Ecto neural progenitor cell (in vitro differentiated cells): ENCODE measurements around the gene ASPHD1.
A peak's percentile ranks its signal among the peaks of the same experiment; 100 is the strongest.
"Not testable (repeated sequence)": the region's sequence is repeated elsewhere in the genome, so short reads cannot be mapped to it uniquely, and the experiment has no call there.

ENCODE experiments used
- DNase-seq: peaks from one replicate; pipeline ENCODE4 v3.0.0-alpha.2; 2018; ENCODE audit warnings: low spot score

Gene ASPHD1

DNA sequence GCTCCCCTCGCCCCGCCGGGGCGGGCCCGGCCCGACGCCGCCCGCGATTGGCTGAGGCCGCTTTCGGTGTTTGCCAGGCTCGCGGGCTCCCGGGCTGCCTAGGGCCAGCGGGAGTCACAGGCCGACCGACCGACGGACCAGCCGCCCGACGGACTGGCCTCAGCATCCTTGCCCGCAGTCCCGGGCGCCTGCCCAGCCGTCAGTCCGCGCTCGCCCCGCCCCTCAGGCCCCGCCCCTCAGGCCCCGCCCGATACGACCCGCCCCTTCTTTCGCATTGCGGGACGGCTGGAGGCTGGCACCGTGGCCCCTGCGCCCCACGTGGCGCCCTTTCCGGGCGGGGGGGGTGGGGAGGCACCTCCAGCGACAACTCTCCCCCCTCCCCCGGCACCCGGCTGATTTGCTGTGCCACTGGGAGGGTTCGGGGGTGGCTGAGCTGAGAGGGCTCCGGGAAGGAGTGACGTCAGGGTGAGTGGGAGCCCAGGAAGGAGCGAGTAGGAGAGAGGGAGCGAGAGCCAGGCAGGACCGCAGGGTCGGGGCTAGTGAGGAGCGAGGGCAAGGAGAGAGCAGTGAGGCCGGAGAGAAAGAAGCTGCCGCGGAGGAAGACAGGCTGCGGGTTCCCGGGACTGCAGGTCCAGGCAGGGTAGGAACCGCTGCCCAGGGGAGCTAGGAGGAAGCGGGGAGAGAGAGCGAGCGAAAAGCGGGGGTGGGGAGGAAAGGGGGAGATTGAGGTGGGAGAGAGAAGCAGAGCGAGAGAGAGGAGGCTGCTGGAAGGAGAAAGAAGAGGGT lies at the start of gene ASPHD1:
ASPHD1 (plus strand) TSS at position 387 of the 786 bp plus-strand sequence. CDS start 484 bp downstream, outside the sequence.
- peak; percentile 93 for DNase-seq

- no peak for DNase-seq
Observed at GRCh38 chr16:29850998-29851397, 49.3 kb upstream of the ASPHD1 start.

GRCh38 chr16:29852654-29853053 lies 47.6 kb upstream of the ASPHD1 start:
- DNase-seq = no peak

DNA sequence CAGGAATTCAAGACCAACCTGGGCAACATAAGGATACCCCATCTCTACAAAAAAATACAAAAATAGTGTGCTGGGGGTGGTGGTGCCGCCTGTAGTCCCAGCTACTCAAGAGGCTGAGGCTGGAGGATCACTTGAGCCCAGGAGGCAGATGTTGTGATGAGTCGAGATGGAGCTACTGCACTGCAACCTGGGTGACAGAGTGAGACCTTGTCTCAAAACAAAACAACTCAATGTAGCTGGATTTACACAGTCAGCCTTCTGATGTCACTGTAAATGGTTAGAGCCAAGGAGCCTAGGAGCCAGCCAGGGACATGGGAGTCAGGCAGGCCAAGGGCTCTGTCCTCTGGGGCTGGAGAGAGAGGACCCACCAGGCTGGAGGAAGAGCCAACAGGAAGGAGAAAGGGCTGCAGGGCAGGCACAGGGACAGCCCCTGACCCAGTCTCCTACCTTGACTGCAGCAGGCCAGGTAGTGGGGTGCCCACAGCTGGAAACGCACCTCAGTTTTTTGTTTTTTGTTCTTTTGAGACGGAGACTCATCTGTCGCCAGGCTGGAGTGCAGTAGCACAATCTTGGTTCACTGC lies 45.7 kb upstream of the ASPHD1 start:
- no peak for DNase-seq

DNA sequence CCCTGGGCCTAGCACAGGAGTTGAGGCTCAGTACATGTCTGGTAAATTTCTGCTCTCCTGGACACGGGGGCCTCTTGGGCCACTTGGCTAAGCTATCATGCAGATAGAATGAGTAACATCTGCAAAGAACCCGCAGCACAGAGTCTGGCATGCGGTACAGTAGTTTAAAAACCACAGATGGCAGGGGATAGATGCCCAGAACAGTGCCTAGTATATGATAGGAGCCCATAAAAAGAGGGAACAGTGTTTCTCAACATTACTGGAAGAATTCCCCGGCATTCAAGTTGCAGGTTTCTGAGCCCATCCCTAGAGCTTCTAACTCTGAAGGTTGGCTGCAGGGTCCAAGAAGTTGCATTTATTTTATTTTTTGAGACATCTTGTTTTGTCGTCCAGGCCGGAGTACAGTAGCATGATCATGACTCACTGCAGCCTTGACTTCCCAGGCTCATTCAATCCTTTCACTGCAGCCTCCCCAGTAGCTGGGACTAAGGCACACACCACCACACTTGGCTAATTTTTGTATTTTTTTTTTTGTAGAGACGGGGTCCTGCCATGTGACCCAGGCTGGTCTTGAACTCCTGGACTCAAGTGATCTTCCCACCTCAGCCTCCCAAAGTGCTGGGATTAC lies 43.0 kb upstream of the ASPHD1 start:
- DNase-seq = no peak

DNA sequence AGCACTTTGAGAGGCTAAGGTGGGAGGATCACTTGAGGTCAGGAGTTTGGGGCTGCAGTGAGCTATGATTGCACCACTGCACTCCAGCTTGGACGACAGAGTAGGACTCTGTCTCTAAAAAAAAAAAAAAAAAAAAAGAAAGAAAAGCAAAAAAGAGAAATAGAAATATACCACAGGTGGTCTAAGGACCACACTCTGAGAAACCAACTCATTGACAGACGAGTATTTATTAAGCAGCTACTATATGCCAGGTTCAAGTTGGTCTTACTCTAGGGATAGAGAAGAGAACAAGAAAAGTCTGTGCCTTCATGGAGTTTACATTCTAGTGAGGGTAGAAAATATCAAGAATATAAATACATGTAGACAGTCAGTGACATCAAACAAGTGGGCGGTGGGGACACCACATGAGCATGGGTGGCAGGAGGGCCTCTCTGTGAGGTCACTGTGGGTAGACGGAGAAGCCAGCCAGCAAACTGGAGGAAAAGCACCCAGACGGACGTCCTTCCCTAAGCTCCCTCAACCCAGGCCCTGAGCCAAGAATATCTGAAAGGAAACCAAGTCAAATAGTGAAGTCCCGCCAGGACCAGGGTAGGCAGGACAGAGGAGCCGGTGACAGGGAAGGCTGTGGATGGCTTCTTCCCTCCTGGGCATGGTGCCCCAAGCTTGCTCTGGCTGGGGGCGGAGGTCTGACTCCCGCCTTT lies 42.0 kb upstream of the ASPHD1 start:
- no peak for DNase-seq

DNA sequence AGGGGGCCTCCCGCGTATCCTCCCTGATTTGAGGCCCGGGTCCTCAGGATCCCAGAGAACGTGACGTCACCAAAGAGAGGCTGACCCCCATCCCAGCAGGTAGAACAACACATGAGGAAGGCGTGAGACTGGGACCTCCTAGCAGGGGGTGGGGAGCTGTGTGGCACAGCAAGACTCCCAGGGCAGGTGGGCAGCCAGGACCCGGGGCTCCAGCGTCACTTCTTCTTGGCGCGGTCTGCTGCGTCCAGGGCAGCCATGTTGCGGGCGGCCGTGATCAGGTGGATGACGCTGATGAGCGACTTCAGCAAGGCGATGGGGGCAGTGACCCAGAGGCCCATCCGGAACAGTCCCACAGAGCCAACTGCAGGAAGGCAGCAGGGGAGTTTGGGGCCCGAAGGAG lies 41.3 kb upstream of the ASPHD1 start:
- no peak for DNase-seq

GRCh38 chr16:29860218-29860617 lies 40.1 kb upstream of the ASPHD1 start:
- DNase-seq = no peak

- DNase-seq = no peak
Observed at GRCh38 chr16:29862383-29862883, 37.9 kb upstream of the ASPHD1 start.

DNA sequence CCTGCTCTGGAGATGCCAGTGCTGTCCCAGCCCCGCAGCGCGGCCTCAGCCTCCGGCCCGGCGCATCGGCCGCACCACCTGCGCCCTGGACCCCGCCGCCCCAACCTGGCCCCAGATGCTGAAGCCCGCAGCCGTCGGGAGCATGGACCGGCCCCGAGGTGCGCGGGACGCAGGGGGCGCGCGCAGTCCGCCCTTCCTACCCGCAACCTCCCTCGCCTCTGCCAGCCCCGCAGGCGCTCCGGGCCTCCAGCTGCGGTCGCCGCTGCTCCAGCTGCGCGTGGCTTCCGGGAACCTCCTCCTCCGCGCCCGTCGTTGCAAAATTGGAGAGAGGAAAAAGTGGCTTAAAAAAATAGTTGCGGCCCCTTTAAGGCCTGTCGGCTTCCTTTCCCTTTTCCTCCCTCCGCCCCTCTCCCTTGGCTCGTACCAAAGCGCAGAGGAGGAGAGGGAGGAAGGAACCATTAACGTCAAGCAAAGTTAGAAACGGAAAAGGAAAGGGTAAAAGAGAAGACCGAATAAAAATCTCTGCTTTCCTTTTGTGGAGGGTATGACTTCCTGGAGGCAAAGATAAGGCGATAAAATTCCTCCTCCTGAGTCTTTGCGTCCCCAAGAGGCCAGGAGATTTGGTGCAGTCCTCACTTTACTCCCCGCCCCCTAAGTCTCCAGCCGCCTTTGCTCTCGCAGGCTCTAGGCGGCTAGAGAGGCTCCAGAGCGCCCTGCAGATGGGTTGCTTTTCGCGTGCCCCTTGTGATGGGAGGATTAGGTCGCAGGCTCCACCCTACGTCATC lies 37.2 kb upstream of the ASPHD1 start, which contains the start of gene CDIPT:
CDIPT (minus strand) TSS at position 343 of the 785 bp plus-strand sequence. CDS start 369 bp downstream, outside the sequence.
- peak; percentile 93 for DNase-seq

DNA sequence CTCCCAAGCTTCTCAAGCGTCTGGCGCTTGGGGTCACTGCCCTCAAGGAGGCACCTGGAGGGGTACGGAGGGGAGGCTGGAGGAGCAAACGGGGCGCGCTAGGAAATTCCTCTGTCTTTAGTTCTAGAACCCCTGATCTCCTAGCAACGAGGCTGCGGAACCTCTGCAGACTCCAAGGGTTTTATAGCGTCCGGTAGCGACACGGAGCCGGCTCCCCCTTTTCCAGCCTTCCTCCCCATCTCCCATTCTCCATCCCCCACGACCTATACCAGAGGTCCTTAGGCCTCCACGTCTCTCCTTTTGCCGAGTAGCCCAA lies 36.7 kb upstream of the ASPHD1 start:
- DNase-seq = no peak

DNA sequence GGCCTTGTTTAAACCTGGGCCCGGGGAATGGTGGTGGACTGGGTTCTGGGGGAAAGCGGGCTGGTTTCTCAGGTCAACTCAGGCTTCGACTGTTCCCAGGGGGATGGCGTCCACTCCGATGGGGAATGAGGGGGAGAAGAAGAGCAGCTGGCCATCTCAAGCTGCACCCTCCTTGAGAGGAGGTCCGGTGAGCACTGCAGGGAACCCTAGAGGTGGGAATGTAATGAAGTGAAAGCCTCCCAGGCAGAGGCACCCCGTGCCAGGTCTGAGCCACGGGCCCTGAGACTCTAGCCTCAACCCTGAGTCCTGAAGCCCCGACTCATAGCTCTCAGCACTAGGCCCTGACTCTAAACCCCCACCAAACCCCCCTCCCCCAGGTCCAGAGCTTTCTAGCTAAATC lies 36.1 kb upstream of the ASPHD1 start:
- DNase-seq = no peak

DNA sequence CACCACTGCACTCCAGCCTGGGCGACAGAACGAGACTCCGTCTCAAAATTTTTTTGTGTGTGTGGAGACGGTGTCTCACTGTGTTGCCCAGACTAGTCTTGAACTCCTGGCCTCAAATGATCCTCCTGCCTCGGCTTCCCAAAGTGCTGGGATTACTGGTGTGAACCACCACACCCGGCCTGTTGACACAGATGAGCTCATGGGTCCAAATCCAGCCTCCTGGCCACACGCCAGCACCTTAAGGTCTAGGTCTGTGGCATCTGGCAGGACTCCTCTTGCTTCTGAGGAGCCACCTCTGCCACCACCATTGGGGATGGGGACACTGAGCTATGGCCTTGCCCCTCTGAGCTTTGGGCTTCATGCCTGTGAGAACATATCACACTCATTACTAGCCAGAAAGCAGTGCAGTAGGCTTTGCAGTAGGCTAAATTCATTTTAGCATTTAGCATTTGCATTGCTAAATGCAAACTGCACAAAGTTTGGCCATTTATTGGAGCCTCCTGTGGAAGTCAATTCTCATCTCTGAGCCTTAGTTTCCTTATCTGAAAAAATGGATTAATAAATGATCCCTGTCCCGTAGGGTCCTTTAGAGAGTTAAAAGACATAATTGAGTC lies 31.8 kb upstream of the ASPHD1 start:
- no peak for DNase-seq

DNA sequence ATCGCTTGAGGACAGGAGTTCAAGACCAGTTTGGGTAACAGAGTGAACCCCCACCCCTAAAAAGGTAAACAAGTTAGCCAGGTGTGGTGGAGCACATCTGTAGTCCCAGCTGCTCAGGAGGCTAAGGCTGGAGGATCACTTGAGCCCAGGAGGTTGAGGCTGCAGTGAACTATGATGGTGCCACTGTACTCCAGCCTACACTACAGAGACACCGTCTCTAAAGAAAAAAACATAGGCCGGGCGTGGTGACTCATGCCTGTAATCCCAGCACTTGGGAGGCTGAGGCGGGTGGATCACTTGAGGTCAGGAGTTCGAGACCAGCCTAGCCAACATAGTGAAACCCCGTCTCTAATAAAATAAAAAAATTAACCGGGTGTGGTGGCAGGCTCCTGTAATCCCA lies 31.2 kb upstream of the ASPHD1 start:
- DNase-seq = not testable (repeated sequence)

DNA sequence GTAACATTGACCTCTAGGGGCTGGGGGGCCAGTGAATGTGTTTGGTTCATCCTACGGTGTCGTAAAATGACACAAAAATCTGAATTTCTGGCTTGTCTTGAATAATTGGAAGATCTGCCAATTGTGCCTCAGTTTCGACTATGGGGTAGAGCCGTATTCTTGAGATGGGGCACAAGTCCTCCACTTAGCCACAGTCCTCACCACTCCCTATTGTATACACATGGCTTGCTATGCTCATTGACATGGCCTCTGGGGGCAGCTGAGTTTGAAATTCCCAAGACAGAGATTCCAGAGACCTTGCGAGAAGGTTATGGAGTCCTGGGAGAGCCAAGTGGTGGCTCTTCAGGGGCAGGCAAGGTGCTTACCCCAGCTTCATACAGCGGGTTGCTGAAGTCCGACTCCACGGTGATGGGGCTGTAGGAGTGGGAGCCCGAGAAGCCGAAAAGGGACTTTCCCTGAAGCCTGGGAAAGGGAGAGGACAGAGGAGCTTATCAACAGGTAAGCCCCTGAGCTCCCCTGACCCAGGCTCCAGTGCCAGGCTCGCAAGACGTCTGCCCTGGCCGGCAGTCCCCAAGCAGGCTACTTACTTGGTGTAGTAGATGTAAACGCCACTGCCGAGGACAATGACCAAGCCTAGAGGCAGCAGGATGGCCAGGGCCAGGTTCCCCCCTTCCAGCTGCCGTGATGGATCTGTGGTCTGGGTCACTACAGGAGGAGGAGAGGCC lies 28.3 kb upstream of the ASPHD1 start:
- no peak for DNase-seq

DNA sequence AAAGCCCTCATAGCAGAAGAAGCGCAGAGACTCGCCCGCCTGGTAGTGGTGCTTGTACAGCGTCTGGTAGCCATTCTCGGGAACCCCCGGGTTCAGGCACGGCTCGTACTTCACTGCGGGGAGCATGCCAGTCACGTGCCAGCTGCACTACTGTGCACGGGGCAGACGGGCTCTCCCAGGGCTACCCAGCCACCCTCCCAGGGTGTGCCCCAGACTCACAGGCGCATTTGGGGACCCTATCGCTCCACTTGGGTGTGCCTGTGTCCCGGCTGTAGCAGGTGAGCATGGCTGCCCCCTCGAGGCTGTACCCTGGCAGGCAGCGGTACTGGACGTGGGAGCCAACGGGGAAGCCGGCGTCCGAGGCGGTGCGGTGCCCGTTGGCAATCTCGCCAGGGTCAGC lies 27.0 kb upstream of the ASPHD1 start:
- no peak for DNase-seq

DNA sequence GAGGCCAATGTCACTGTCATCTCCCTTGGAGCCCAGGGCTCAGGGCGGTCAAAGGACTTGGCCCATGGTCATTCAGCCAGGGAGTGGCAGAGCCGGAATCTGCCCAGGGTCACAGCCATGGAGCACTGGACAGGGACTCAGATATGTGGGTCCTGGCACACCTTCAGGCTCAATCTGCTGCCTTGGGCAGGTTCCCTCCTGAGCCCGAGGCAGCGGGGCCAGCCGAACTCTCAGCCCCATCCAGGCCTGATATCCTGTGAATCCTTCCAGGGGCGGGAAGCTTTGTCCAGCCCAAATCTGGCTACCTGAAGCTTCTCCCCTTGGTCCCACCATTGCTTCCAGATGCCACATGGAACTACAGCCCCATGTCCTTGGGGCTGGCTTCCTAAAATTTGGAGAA lies 25.1 kb upstream of the ASPHD1 start:
- no peak for DNase-seq

GRCh38 chr16:29876217-29876593 lies 24.1 kb upstream of the ASPHD1 start:
- no peak for DNase-seq

- DNase-seq = peak; percentile 64
Observed at GRCh38 chr16:29876594-29877249, 23.6 kb upstream of the ASPHD1 start.
